ENCODE data around the gene GATAD2B.
A peak's percentile ranks its signal among the peaks of the same experiment; 100 is the strongest.
"Not testable (repeated sequence)": the region's sequence is repeated elsewhere in the genome, so short reads cannot be mapped to it uniquely, and the experiment has no call there.

GATAD2B gene

DNA sequence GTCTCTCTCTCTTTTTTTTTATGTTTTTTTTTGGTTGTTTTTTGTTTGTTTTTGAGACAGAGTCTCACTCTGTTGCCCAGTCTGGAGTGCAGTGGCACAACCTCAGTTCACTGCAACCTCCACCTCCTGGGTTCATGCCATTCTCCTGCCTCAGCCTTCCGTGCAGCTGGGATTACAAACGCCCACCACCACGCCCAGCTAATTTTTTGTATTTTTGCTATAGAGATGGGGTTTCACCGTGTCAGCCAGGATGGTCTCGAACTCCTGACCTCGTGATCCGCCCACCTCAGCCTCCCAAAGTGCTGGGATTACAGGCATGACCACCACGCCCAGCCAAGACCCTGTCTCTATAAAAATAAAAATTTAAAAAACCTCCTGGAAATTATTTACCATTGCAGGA, 88.8 kb downstream of the GATAD2B start:
- DNase-seq (ENCODE audit: low spot score), result not testable (repeated sequence)

DNA sequence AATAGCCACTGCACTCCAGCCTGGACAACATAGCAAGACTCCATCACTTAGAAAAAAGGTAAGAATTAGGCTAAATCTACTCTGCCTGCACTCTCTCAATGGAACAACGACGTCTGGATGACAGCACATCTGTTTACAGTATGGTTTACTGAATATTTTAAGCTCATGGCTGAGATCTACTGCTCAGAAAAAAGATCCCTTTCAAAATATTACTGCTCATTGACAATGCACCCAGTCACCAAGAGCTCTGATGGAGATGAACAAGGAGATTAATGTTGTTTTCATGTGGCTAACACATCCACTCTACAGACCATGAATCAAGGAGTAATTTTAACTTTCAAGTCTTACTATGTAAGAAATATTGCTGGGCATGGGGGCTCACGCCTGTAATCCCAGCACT, 89.6 kb downstream of the GATAD2B start:
- DNase-seq (ENCODE audit: low spot score), result no peak

DNA sequence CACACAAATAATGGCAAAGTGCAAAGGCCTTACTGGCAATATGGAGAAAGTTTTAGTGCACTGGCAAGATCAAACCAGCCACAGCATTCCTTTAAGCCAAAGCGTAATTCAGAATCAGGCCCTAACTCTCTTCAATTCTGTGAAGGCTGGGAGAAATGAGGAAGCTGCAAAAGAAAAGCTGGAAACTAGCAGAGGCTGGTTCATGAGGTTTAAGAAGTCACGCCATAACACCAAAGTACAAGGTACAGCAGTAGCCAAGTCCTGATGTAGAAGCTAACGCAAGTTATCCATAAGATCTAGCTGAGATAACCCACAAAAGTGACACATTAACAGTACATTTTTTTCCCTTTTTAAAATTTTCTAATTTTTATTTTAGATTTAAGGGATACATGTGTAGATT, 90.5 kb downstream of the GATAD2B start:
- no peak for DNase-seq (ENCODE audit: low spot score)

DNA sequence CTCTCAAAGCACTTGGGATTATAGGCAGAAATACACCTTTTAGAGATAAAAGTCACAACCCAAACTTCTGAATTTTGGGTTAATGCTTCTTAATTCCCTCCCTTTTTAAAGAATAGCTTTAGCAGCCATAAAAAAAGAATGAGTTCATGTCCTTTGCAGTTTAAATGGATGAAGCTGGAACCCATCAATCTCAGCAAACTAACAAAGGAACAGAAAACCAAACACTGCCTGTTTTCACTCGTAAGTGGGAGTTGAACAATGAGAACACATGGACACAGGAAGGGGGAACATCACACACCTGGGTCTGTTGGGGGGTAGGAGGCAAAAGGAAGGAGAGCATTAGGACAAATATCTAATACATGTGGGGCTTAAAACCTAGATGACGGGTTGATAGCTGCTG, 91.7 kb downstream of the GATAD2B start:
- DNase-seq (ENCODE audit: low spot score), result no peak

DNA sequence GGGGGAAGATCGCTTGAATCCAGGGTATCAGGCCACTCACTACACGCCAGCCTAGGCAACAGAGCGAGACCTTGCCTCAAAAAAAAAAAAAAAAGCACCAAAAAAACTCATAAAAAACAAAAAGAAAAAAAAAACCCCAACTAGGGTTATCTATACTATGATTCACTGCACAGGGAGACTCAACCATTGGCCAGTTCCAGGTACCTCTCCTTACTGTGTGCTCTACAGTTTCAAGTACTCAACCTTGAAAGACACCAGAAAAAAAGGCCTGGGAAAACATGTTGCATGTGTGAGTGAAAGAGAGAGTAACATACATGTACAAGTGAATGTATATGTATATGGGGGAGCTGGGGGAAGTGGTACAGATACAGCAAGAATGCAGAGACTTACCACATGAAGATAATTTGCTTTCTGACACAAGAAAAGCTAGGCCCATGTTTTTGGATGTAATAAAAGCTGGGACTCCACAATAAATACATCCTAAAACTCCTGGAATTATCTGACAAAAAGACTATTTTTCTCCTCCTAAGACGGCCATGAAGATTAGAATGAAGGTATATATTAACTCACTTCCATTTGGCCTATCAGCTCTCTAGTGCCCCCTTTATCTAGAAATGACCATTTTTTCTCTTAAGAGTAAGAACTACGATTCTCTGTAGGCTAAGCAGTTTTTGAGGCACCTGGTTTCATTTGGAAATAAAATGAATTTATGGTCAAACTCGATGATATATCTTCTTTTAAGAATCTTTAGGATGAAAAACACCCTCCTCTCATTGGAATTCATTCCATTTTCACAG, 95.4 kb downstream of the GATAD2B start:
- no peak for DNase-seq (ENCODE audit: low spot score)

DNA sequence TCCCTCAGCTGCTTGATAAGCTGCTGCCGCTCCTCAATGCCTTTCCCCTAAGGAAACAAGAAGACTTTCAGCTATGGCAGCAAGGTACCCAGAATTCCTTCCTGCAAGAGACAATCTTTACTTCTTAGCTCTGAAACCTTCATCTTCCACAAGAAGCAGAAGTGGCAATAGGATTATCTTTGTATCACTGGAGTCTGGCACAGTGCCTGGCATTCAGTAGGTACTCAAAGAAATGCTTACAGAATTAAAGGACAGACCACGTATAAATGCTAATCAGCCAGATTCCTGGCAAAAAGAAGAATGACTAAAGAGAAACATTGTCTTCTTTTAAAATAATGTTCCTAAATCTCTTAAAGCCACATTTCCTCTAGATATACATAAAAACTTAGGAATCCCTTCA, 103.9 kb downstream of the GATAD2B start:
- no peak for DNase-seq (ENCODE audit: low spot score)

GRCh38 chr1:153816283-153816889, 106.4 kb downstream of the GATAD2B start:
- no peak for DNase-seq (ENCODE audit: low spot score)

DNA sequence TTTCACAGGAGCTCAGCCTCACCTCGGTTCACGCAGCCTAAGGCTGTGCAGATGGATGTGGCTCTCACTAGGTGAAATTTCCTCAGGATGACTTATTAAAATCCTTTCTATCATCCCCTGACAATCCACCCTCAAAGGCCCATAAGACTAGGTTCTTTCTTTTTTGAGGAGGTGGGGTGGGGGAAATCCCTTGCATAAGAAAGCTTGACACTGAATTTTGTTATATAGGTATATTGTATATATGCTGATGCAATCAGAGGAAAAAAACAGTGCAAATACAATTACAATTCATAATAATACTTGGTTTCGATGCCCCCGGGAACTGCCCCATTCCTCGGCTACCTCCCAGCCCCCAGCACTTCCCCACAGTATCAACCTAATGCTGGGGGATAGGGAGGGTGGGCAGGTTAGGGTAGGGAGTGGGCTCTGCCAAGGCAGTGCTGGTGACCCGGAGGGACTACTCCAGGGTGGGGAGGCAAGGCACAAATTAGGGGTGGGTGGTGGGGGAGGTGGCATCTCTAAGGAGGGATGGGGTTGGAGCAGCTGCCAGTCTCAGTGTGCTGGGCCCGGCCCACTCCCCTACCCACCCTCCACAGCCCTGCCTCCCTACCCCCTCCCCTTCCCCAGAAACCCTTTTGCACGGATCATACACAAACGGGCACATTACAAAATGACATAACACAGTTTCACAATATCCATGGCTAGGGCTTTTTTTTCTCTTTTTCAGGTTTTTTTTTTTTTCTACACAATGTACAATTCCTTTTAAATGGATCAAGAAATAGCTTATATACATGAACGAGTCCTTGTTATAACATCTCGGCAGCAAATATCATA, 116.7 kb downstream of the GATAD2B start:
- DNase-seq (ENCODE audit: low spot score), result no peak

GRCh38 chr1:153805042-153805745, 117.6 kb downstream of the GATAD2B start:
- DNase-seq (ENCODE audit: low spot score), result peak; percentile 88

DNA sequence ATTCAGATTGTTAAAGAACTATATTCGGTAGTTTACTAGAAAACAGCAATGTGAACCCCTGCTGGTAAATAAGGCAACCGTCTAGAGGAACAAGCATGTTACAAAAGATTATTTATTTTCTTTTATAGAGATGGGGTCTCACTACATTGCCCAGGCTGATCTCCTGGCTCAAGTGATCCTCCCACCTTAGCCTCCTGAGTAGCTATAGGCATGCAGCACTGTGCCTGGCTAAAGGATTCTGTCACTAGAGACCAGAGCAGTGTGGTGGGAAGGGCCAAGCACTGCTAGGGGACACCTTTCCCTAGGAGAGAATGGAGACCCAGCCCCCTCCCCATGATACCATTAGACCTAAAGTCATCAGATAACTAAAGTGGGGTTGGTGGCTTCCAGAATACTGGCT, 118.7 kb downstream of the GATAD2B start:
- DNase-seq (ENCODE audit: low spot score), result no peak

DNA sequence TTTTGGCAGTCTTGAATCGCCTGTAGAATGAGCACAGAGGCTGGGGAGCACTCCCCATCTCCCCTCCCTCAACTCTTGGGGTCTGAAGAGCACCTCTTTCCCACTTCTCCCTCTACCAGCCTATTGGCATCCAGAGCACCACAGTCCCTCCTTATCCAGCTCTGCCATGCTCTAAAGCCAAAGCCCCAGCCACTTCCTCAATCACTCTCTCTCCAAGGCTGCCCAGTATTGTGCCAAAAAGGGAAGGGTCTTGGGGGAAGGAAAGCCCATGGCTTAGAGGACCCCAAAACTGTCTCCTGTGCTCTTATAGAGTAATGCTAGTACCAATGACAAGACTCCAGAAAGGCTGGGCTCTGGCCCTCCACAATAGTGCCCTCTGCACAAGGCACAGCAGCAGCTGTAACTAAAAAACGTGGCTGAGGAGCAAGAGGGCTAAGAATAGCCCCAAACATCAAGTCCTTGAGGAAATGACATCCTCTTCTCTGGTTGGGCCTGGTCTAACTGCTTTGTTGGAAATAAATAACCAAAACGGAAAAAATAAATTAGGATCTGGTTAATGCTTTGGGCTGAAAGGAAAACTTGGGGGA, 119.2 kb downstream of the GATAD2B start:
- DNase-seq (ENCODE audit: low spot score), result no peak

DNA sequence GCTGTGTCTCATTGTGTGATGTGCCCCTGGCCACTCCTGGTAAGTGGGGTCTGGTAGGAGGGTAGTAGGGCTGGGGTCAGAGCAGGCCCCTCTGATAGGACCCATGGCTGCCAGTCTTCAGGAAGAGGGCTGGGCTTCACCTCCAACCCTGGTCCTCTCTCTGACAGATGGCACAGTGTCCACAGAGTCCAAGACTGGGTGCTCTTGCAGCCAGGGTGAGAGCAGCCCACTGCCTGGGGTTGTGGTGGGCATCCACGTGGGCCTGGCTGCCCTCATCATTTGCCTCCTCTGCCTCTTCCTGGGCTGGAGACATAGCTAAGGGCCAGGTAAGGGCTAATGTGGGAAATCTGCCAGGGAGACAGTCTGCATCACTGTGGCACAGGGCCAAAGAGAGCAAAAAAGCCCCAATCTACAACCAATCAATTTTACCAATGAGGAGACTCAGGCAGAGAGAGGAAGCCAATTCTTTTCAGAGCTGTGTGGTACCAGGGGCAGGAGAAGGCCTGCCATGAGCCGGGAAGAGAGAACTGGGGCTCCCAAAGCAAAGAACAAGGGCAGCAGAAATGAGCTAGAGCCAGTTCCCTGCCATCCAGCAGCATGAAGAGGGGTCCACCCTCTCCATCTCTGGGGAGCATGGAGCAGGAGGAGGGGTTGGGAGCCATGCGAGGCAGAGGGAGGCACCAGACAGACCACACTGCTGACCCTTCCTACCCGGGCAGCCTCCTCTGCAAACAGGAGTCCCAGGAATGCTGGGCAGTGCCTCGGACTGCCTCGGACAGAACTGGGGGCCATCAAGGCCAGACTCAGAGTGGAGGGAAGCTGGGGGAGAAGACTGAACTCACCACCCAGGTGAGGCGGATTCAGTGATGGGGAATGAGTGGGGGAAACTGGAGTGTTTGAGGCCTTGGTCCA, 120.7 kb downstream of the GATAD2B start:
- DNase-seq (ENCODE audit: low spot score), result no peak

GRCh38 chr1:153801028-153801625, 121.6 kb downstream of the GATAD2B start:
- DNase-seq (ENCODE audit: low spot score), result no peak

GRCh38 chr1:153800516-153800915, 122.3 kb downstream of the GATAD2B start:
- DNase-seq (ENCODE audit: low spot score), result no peak

- no peak for DNase-seq (ENCODE audit: low spot score)
Observed at GRCh38 chr1:153799566-153800465, 123.0 kb downstream of the GATAD2B start.

DNA sequence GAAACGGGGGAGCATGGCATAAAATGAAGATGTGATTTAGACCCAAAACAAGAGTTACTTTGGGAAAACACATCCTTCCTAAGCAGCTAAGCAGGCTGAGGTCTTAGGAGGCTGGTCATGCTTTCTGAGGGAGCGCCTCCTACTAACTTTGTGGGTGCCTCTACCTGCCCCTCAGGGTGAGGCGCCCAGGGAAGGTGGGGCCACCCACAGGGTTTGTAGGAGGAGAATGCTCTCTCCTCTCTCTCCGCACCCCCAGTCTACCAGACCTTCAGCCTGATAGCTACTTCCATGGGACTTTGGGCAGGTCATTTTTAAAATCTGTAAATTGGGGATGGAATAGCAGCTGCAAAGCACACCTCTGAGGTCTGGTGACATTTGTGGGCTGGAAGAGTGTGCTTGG, 123.8 kb downstream of the GATAD2B start:
- DNase-seq (ENCODE audit: low spot score), result no peak

GRCh38 chr1:153798468-153798780, 124.3 kb downstream of the GATAD2B start:
- DNase-seq (ENCODE audit: low spot score), result no peak

DNA sequence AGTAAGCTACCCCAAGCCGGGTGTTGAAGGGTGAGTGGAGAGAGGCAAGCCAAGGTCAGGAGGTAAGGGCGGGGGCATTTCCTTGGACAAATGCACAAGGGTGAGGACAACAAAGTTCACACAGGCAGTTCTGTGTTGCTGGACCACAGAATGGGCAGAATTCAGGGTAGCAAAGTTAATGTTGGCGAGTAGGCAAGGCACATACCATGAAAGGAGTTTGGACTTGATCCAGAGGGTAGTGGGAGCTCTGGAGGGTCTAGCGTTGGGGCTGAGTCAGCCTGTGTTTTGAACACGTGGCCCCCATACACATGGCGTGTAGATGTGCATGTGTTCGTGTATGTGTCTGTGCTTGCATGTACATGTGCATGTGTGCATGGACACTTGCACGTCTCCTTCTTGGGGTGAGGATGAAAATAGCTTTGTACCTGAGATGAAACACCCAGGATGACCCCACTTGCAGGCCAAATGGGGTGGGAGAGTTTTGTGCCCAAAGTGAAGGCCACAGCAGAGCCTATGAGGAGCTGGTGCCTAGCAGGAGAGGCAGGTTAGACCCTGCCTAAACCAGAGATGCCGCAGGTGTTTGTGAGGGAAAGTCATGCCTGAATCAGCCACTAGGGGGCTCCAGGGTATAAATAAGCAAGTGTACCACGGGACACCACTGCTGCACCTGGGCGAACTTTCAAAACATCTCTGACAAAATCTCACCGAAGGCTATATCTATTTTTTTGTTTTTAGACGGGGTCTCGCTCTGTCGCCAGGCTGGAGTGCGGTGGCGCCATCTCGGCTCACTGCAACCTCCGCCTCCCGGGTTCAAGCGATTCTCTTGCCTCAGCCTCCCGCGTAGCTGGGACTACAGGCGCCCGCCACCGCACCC, 125.7 kb downstream of the GATAD2B start:
- peak; percentile 80 for DNase-seq (ENCODE audit: low spot score)
